Stimulated activated CD4-positive, alpha-beta T cell treated with anti-CD3 and anti-CD28 coated beads, Interleukin-4, amount 100 ng/mL, for 1 hour (primary cell): ENCODE measurements around the gene AGTPBP1.
A peak's percentile ranks its signal among the peaks of the same experiment; 100 is the strongest.

Source experiments
- DNase-seq: peaks from one replicate; pipeline ENCODE4 v3.0.0-alpha.2; 2020

Gene AGTPBP1

DNA sequence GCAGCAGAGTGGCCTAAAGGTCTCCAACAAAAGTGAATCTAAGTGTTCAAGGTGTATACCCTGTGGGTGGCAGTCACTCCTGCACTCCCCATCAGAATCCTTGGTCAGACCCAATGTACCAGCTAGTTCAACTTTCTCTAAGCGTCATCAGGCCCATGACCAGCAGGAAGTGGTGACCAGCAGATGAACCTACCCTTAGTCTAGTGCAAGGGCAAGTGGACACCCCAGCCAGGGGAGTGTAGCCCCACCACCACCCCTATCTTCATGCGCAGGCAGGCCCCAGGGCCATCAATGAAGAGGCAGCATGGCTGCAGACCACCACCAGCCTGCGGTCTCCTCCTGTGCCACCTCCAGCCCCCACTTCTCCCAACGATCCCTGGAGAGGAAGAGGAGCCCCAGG is 213.1 kb downstream of the AGTPBP1 start:
- no peak for DNase-seq

DNA sequence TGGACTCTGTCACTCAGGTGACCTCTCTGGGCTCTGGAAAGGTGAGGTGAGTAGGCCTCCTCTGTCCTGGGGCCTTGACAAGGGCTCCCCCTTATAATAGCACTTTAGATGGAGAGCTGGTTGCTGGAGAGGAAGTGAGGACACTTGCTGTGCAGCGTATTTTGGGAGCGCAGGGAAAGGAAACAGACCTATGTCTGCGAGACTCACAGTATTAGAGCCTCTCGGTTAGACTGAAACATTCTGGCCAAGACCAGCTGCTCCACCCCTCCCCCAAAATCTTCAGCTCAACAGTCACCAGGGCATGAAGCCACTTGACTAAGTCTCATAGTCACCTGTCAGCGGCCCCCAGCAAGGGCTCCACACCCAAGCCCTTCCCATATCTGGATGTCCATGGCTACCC is 213.6 kb downstream of the AGTPBP1 start:
- DNase-seq: no peak

DNA sequence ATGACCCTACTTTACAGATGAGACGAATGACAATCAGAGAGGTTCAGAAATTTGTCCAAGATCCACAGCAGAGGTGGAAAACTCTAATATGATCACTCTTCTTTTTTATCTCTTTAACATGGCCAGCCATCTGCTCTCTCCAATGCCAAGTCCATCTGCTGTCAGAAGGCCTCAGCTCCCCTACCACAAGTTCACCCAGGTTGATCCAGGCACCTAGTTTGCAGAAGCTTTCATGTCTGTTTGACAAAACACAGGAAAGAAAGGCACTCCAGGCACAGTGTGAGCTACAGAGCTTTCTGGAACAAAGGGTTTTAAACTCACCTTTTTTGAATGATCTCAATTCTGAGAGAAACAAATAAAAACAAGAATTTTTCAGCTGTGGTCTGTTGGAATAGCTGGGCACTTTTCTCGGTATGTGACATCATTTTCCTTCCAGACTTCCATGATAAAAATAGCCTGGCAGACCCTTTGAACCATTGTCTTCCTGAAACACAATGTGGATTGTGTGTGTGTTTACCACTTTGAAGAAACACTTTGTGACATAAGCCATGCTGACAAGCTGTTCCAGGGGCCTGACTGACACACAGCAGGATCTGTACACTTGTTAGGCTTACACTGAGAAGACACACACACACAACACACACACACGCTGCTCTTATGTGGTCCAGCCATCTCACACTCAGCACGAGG is 214.3 kb downstream of the AGTPBP1 start:
- no peak for DNase-seq

DNA sequence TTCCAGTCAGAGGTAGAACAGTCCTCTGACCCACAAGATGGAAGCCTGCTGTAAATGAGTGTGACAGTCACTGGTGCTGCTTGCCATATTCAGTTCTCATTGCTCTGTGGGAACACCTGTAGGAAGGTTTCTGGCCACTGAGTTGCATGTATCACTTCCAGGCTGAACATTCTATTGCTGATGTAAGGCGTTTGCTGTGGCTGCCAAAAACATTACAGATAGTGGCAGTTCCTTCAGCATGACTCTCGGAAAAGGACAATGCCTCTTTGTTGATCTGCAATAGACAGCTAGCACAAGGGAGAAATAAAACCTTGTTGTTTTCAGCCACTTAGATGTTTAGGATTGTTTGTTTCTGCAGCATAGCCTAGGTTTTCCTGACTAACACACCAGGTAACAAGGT is 217.2 kb downstream of the AGTPBP1 start:
- no peak for DNase-seq

DNA sequence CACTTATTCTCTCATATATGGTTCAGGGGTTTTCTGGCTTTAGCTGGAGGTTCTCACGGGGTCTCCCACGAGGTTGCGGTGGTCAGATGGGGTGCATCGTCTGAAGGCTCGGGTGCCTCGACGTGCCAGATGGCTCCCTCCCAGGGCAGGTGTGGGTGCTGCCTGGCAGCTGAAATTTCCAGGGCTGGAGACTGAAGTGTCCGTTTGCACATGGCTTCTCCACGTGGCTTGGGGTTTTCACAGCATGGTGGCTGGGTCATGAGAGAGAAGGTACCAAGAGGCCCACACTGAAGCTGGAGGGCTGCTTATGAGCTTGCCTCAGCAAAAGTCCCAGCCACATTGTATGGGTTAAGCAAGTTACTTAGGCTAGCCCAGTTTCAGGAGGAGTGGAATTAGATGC is 218.6 kb downstream of the AGTPBP1 start:
- no peak for DNase-seq

DNA sequence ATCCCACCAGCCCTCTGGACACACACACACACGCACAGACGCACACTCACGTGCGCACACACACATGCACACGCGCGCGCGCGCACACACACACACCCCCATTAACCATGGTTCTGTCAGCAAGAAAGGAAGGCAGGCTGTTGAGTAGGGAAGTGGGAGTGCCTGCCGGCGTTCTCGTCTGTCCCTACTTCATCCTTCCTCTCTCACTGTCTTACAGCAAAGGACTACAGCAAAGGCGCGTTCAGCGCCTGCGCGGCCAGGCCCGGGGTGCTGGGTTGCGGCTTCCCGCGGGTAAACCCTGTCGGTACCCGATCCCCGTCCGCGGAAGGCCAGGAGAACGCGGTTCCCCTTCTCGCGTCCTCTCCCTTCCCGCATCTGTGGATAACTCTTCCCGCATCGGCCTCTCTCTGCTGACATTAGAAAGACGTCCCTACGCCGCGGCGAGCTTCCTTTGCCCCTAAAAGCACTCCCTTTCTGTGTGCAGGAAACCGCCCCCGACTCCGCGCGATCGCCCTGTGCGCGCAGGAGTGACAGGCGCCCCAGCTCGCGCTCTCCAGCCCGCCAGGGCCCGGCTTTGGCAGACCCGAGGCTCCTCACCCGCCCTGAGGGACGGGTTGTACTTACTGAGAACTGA is 219.2 kb downstream of the AGTPBP1 start:
- DNase-seq: peak; percentile 7

DNA sequence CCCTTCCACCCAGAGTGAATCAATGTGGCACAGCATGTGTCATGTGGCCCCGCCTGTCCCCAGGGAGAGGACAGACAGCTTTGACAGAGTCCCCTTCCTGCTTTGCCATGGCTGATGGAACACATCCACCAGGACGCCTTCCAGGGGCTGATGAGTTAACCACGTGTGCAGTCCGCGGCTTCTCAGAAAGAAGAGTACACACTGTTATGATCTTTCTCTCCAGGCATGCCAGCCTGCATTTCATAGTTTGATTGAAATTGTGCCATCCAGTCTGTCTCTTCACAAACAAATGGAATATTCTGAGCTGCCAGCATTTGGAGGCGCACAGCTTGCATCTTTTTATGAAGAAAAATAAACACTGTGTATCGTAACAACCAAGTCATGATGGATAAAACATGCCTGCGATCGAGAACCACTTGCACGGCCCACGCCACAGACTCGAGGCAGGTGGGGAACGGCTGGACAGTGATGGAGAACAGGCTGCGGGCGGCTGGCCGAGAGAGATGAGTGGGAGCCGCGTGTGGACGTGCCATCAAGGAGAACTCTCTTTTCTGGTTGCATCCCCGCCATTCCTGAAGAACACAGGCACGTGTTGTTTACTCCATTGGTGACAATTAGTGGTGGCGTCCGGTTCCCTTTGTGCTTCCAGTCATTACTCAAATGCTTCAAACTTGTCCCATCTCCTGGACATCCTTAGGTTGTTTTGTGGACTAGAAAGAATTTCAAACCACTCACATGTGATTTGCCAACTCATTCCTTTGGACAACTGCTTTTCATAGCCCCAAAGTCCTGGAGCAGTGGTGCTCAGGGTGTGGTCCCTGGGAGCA is 220.2 kb downstream of the AGTPBP1 start:
- DNase-seq: no peak

DNA sequence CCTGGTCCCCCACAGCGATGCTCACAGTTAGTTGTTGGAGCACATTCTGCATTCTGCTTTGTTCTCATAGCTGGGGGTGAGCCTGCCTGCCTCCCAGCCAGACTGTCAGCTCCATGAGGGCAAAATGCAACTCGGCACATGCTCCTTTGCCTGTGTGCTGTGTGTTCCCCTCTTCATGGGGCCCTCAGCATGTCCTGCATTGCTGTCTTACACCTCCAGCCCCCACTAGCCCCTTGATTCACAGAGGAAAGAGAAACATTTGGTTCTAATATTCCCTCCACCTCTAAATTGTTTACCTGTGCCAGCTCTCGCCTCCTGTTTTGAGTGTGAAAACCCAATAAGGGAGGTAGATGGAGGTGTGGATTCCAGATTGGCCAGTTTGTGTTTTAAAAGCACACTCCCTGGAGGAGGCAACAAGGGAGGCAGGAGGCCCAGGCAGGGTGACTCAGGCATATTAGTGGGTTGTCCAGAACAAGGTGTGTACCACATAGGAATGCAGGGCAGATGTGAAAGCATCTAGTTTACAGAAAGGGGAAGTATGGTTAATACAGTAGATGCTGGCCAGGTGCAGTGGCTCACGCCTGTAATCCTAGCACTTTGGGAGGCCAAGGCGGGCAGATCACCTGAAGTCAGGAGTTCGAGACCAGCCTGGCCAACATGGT is 224.6 kb downstream of the AGTPBP1 start:
- DNase-seq: no peak

DNA sequence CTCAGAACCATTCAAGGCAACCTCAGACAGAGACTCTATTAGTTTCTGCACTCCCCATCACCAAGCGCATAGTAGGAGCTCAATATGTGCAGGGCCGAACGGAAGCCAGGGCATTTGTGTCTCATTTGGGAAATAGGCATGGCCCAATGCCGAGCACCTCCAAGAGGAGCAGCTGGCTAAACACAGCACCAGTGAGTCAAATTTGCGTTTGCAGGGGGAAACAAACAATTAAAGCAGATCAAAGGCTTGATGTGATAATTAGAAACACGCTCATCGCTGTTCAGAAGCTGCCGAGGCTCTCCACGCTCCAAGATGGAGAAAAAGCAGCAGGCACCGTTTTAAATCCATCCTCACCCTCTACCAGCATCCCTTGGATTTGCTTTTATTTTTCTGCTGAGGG is 225.3 kb downstream of the AGTPBP1 start:
- DNase-seq: no peak

DNA sequence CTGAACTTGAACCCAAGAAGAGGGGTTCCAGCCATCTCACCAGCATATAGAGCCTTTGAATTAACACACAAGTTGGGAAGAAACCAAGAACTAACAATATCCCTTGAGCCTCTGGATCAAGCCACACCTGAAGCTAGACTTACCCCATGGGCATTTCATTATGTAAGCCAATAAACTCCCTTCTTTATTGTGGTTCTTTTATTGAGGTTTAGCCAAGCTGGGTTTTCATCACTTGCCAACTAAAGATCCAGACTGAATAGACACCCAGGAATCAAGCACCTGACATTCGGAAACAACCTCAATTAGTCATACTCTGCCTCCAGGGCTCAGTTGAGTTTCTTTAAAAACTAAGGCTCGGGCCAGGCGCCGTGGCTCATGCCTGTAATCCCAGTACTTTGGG is 226.7 kb downstream of the AGTPBP1 start:
- DNase-seq: no peak

DNA sequence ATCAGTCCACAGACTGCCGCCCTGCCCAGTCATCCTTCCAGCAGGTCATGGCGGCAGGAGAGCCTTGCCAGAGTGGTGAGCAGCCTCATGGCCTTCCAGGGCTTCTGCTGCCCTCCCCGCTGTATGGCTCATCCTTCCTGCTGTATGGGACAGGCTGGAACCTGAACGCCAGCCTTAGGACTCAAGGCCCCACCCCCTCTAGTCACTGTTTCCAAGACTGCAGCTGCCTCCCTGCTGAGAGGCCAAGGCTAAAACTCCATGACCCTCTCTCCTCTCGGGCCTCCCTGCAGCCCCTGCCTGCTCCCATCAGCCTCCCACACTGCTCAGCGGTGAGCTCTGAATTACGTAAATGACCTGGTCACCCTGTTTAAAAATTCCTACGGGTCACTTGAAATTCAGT is 227.5 kb downstream of the AGTPBP1 start:
- no peak for DNase-seq

DNA sequence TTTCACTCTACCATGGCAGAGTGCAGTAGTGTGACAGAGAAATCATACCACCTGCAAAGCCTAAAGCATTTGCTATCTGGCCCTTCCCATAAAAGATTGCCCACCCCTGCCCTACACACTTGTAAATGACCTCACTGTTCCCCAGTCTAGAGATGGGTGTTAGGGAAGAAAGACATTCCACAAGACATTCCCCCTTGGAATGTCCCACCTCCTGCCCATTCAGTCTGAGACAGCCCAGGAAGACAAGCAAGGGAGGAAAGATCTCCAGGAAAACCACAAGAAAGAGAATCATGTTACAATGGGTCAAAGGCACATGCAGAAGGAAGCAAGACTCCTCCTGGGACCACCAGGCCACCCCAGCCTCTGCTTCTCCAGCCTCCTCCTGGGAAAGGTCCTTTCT is 230.0 kb downstream of the AGTPBP1 start:
- DNase-seq: no peak

DNA sequence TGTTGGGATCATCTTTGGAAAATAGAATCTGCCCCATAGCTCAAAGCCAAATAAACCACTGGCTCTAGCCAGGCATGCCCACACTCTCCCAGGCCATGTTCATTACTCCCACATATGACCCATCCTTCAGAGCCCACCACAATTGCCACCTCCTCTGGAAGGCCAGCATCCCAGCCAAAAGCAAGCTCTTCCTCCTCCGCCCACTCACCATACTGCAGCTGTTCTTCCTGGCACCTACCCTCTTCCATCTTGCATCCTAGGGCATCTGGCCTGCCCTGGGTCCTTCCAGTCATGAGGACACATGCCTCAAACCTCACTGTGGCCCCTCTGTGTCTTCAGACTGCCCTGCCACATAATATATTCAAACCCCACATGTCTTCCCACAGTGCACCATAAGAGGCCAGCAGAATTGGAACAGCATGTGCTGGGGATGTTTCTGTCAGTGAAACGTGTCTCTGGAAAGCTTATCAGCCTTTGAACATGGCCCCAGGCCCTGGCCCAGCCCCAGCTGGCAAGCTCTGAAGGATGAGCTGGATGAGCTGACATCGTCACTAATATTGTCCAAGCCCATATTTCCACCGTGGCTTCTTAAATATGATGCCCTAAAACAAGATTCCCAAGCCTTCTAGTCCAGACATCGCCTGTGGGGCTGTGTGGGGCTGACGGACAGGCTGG is 230.8 kb downstream of the AGTPBP1 start:
- no peak for DNase-seq

DNA sequence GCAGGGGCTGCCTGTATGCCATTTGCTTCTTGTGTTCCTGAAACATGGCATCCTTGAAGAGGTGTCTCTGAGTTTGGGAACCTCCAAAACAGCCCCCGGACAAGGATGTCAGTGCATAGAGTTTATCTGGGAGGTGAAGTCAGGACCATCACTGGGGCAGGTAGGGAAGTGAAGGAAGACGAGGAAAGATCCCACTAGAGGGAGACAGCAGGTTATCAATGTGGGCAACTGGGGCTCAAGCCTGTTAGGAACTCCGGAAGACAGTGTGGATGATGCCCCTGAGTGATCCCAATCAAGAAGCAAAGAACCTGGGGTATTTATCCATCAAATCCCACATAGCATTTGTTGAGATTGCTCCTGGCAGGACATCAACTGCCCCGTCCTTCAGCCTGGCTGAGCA is 233.1 kb downstream of the AGTPBP1 start:
- DNase-seq: no peak

DNA sequence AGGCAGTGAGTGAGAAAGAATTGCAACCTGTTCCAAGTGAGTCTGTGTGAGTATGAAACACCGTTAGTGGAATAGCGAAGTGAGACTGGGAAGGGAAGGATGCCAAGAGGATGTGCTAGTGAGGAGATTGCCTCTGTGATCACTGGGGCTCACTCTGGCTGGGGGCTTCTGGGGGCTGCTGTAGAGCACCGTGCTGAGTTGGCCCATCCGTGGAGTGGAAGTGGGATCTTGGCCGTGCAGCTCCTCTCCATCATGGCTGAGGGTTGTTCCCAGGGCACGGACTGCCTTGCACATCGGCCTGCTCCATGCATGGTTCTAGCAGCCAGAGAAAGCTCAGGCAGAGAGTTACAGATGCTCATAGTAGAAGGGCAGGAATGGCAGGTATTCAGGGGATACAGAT is 236.1 kb downstream of the AGTPBP1 start:
- DNase-seq: no peak

DNA sequence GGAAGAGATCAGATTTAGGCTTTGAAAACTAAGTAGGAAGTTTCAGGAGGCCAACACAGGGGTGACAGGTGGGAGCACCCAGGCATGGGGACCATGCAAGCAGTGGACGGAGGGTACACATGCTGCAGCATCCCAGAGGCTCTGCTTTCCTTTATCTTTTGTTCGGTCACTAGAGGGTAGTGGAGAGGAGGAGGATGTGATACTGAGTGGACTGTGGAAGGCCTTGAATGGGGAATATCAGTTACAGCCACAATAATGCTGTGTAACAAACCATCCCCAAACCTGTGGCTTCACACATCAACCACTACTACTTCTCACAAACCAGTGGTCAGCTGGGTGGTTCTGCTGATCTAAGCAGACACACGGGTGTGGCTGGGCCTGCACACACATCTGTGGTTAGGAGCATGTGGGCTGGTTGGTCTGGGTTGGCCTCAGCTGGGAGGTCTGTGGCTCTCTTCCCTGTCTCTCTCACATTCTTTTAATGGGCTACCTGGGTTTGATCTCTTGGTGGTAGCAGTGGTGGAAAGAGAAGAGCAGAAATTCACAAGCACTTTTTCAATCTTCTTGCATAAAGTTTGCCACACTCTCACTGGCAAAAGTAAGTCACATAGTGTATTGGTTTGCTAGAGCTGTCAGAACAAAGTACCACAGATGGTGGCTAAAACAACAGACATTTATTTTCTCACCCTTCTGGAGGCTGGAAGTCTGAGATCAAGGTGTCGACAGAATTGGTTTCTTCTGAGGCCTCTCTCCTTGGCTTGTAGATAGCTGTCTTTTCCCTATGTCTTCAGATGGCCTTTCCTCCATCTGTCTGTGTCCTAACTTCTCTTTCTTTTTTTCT is 238.7 kb downstream of the AGTPBP1 start:
- no peak for DNase-seq

DNA sequence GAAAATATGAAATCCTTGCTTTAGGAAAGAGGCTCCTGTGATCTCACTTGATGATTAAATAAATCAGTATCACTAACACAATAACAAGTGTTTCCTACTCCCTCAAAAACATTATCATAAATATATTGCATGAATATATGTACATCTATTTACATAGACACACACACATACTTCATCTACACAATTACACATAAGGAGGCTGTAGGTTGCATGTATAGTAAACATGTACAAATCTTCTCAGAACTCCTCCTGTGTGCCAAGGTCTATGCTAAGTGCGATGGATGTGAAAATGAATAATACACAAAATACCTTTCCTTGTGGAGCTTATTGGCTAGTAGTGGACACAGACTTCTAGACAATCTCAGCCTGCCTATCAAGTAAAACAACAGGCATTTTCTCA is 239.9 kb downstream of the AGTPBP1 start:
- DNase-seq: no peak

DNA sequence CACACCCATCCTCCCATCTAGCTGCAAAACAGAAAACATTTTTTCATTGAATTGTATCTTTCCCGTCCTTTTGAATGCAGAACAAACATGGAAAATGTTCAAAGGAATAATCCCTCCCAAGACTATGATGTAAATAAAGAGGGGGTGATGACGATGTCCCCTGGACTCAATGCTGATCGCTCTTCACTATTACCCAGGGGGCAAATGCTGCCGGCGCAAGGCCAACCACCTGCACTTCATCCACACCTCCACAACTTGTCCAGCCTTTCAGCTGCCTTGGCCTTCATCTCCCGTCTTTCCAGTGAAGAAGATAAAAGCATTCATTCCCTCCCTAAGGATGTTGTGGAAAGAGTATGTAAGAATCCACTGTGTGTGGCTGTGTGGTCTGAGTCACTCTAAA is 240.3 kb downstream of the AGTPBP1 start:
- DNase-seq: no peak
